Iris pigment epithelial cell (primary cell): ENCODE data around the gene HGS.
"Not testable (repeated sequence)": the region's sequence is repeated elsewhere in the genome, so short reads cannot be mapped to it uniquely, and the experiment has no call there.

ENCODE experiments used
- DNase-seq: peaks from one replicate; pipeline ENCODE4 v3.0.0-alpha.2; 2011; ENCODE audit warnings: low read depth

Gene HGS

GRCh38 chr17:81720267-81721071, 36.7 kb downstream of the HGS start:
- DNase-seq = no peak

GRCh38 chr17:81722184-81723120, 38.6 kb downstream of the HGS start:
- no peak for DNase-seq

DNA sequence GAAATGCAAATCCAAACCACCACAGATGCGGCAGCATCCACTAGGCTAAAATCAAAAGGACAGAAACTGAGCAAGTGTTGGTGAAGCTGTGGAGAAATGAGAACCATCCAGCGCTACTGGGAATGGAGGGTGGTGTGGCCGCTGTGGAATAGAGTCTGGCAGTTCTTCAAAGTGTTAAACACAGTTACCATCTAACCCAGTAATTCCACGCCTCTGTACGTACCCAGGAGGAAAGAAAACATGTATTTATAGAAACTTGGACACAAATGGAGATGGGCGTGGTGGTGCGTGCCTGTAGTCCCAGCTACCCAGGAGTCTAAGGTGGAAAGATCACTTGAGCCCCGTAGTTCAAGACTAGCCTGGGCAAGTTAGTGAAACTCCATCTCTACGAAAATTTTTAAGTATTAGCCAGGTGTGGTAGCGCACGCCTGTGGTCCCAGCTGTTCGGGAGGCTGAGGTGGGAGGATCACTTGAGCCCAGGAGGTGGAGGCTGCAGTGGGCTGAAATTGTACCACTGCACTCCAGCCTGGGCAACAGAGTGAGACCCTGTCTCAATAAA, 39.9 kb downstream of the HGS start:
- DNase-seq = no peak

GRCh38 chr17:81725439-81725838, 41.6 kb downstream of the HGS start:
- no peak for DNase-seq

DNA sequence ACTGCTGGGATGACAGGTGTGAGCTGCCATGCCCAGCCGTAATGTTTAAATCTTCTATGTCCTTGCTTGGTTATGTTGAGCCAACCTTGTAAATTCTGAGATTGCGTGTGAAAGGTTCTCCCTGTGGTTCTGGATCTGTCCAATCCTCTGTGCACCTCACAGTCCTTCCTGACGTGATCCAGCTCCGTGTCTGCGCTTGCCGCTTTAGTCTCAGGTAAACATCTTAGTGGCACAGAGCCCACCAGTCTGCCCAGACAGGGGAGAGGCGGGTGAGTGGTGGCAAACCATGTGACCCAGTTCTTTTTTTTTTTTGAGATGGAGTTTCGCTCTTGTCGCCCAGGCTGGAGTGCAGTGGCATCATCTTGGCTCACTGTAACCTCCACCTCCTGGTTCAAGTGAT, 42.2 kb downstream of the HGS start:
- no peak for DNase-seq

DNA sequence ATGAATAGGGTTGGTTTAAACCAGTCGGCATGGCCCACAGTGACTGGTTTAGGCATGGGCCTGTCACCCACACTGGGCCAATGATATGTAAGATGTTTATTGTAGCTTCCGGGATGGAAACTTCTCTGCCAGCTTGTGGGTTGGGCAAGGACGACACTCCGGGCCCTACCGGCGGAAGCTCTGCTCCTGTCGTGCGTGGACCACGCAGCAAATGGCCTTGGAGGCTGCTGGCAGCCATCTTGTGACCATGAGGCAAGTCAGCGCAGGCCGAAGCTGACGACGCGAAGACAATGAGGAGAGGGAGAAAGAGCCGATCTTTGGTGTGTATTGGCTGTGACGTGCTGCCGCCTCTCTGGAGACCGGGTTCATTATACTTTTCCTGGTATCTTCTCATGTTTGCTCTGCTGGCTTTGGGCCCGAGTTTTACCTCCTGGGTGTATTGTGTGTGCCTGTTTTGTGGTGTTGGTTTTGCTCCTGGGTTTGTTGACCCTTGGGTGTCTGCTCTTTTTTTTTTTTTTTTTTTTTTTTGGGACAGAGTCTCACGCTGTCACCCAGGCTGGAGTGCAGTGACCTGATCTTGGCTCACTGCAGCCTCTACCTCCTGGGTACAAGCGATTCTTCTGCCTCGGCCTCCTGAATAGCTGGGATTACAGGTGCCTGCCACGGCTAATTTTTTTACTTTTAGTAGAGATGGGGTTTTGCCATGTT, 43.7 kb downstream of the HGS start:
- DNase-seq = no peak

GRCh38 chr17:81733507-81734404, 49.9 kb downstream of the HGS start:
- peak; percentile 55 for DNase-seq

GRCh38 chr17:81734405-81735263, 50.8 kb downstream of the HGS start:
- no peak for DNase-seq

DNA sequence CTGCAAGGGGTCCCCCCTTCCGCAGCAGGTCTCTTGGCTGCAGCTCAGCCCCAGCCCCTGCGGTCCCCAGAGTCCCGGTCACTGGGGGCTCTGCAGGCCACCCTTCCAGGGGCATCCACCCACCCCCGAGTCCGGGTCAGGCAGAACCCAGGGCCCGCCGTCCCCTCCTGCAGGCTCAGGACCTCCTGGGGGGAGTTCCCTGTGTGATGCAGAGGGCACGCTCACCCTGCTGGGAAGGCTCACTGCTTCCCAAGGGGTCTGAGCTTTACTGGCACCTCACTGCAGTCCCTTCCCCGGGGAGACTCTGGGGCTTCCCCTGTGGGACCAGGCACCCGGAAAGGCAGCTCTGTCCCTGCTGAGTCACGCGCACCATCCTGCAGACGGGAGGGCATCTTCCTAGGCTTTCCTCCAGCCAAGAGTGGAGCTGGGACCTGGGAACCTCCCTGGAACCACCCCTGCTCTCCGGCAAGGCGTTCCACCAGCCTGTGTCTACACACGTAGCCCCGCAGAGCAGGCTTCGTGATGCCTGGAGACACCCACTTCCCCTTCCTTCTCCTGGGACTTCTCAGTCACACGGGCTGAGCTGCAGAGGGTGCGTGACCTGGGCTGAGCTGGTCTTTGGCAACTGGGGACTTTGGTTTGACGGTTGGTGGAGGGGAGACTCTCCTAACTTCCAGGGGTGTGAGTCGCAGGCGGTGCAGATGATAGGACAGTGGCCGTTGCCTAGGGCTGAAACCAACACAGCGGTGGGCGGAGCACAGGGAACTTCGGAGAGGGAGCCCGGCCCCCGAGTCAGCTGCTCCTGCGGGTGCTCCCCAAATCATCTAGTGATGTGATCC, 51.7 kb downstream of the HGS start:
- DNase-seq = no peak

GRCh38 chr17:81737947-81738800, 54.4 kb downstream of the HGS start:
- DNase-seq = no peak

- no peak for DNase-seq
Measured at GRCh38 chr17:81738801-81739393, 55.1 kb downstream of the HGS start.

DNA sequence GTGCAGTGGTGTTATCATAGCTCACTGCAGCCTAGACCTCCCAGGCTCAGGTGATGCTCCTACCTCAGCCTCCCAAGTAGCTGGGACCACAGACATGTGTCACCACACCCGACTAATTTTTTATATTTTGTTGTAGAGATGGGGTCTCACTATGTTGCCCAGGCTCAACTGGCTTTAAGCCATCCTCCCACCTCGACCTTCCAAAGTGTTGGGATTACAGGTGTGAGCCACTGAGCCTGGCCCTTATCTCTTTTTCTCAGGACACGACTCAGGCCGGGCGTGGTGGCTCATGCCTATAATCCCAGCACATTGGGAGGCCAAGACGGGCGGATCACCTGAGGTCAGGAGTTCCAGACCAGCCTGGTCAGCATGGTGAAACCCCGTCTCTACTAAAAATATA, 55.8 kb downstream of the HGS start:
- DNase-seq = not testable (repeated sequence)

DNA sequence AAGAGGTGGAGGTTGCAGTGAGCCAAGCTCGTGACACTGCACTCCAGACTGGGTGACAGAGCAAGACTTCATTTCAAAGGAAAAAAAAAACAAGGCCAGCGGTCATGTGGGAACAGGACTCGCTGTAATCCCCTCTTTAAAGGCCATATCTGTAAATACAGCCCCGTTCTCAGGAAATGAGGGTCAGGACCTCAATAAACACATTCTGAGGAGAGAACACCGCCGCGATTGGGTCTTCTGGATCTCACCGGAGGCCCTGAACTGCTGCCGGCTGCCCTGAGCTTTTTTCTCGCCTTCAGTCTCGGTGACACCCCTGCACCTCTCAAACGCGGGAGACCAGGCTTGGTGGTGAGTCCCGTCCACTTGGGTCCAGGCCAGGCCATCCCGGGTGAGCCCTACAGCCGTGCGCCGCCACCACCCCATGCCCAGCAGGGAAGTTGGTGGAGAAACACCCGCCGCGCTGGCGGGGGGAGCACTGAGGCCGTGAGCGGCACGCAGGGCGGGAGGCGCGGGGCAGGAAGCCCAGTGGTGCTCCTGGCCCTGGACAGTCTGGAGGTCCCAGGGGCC, 56.7 kb downstream of the HGS start:
- no peak for DNase-seq

DNA sequence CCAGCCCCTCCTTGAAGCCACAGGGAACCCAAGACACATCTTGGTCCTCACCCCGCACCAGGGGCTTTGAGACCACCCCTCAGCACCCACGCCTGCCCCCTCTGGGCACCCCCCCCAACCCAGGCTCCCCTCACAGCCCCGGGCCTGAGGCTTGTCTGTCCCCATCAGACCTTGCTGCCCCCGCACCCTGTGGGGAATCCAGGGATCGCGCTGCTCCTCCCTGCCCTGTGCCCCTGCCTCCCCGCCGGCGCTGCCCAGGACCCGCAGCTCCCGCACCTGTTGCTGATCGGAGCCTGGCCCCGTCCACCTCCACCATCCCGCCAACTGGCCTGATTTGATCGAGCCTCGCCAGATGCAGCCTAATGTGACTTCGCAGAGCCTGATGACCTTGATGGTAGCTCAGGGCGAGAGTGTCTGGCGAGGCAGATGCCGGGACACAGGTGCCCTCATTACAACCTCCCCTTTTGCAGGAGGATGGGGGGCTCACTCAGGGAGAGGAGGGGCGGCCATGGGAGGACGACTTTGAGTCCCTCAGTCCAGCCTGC, 57.3 kb downstream of the HGS start:
- DNase-seq = no peak

DNA sequence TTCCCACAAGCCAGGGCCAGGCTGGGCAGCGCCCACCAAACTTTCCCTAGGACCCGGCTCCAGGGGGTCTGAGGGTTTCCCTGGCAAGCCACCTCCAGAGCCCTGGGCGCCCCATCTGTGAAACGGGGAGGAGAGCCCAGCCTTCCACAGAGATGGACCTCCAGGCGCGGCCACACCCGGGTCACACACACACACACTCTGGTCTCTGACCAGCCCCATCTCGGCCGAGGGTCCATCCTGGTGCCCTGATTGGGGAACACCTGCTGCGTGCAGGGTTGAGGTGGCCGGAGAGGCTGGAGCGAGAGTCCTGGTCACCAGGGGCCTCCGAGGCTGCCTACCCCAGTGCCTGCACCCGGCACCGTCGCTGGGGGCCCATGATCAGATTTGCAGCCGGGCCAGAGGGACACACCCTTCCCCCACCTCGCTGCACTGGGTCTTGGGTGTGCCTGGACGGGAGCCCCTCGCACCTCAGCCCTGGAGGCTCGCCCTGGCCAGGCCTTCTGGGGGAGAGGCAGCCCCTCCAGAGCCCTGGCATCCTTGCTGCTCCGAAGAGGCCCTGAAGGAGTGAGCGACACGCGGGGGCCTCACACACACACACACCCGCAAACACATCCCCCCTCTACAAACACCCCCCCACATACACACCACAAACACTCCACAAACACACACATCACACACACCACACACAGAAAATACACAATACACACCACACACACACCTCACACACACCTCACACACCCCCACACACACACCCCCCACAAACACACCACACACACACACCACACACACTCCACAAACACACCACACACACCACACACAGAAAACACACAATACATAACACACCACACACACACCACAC, 58.0 kb downstream of the HGS start:
- DNase-seq = no peak
